Fibroblast of pulmonary artery (primary cell): ENCODE data around the gene KIAA2012.
A peak's percentile ranks its signal among the peaks of the same experiment; 100 is the strongest.
"Not testable (repeated sequence)": the region's sequence is repeated elsewhere in the genome, so short reads cannot be mapped to it uniquely, and the experiment has no call there.

Experiments
- DNase-seq: peaks from one replicate; pipeline ENCODE4 v3.0.0-alpha.2; 2010; ENCODE audit warnings: low read depth
- H3K4me3 ChIP-seq: replicated peaks from 2 replicates; pipeline ENCODE4 v1.5.1; 2011; ENCODE audit warnings: low read depth, mild to moderate bottlenecking, control low read depth, low read length, moderate library complexity
- TF ChIP-seq, protein P1 (sequence below): IDR thresholded peaks from 2 replicates; pipeline ENCODE4 v1.5.1; 2011; ENCODE audit warnings: mild to moderate bottlenecking, control low read depth, low read length, inconsistent platforms; ENCODE audit errors: missing control alignments

The KIAA2012 gene

DNA sequence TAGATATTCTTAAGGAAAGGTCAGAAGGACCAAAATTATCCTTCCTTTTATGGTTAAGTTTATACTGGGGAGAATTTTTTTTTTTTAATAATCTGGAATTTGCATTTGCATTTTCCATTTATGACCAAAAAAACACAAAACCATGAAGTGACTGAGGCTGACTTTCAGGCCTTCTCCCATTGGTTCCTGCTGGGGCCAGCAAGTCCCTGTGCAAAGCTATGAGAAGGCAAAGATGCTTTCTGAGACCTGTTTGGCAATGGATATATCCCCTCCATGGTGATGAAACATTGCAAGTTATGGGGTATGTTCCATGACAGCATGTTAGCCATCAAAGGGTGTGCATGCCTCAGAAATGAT is 60.8 kb downstream of the KIAA2012 start:
- no peak overlapping the region for H3K4me3 ChIP-seq
- TF ChIP-seq, protein P1, sequence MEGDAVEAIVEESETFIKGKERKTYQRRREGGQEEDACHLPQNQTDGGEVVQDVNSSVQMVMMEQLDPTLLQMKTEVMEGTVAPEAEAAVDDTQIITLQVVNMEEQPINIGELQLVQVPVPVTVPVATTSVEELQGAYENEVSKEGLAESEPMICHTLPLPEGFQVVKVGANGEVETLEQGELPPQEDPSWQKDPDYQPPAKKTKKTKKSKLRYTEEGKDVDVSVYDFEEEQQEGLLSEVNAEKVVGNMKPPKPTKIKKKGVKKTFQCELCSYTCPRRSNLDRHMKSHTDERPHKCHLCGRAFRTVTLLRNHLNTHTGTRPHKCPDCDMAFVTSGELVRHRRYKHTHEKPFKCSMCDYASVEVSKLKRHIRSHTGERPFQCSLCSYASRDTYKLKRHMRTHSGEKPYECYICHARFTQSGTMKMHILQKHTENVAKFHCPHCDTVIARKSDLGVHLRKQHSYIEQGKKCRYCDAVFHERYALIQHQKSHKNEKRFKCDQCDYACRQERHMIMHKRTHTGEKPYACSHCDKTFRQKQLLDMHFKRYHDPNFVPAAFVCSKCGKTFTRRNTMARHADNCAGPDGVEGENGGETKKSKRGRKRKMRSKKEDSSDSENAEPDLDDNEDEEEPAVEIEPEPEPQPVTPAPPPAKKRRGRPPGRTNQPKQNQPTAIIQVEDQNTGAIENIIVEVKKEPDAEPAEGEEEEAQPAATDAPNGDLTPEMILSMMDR: no peak
- no peak for DNase-seq

DNA sequence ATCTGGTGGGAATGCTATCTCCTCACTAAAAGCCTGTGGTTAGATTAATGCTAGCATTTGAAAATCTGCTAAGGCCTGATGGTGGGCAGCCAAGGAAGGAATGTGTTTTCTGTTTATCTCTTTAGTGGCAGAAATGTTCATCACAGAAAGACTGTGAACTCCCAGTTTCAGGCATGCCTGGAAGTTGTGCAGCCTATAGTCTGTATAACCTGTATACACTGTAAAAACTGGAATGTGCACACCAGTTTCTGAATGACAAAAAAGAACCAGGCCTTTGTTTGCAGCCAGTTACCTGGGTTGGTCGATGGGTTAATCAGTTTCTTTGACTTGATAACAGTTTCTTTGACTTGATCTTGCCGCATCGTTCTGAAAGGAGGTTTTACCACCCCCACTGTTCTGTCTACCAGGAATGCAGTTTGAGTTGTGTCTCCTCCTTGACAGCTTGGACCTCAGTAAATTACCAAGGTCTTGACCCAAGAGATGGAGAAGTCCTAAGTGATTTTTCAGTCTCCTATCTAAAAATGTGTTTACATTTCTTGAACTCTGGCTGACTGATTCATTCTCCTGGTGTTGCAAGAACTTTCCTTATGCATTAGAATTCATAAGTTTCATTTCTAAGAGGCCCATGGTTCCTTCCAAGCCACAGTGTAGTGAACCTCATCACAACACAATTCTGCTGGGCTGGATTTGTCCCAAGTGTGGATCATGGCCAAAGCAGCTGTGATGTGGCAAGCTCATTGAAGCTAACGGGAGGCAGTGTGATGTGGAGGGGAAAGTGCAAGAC is 62.2 kb downstream of the KIAA2012 start:
- peak; percentile 98 for DNase-seq
- H3K4me3 ChIP-seq: no peak overlapping the region
- TF ChIP-seq, protein P1: no peak

DNA sequence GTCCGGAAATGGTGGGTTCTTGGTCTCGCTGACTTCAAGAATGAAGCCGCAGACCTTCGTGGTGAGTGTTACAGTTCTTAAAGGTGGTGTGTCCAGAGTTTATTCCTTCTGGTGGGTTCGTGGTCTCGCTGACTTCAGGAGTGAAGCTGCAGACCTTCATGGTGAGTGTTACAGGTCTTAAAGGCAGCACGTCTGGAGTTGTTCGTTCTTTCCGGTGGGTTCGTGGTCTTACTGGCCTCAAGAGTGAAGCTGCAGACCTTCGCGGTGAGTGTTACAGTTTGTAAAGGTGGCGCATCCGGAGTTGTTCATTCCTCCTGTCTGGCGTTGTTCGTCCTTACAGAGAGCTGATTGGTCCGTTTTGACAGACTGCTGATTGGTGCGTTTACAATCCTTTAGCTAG is 63.0 kb downstream of the KIAA2012 start:
- DNase-seq, H3K4me3 ChIP-seq: not testable (repeated sequence)

- TF ChIP-seq, protein P1: no peak
- no peak for DNase-seq
- H3K4me3 ChIP-seq: no peak overlapping the region
These were observed 63.5 kb downstream of the KIAA2012 start for GRCh38 chr2:202136526-202136925.

DNA sequence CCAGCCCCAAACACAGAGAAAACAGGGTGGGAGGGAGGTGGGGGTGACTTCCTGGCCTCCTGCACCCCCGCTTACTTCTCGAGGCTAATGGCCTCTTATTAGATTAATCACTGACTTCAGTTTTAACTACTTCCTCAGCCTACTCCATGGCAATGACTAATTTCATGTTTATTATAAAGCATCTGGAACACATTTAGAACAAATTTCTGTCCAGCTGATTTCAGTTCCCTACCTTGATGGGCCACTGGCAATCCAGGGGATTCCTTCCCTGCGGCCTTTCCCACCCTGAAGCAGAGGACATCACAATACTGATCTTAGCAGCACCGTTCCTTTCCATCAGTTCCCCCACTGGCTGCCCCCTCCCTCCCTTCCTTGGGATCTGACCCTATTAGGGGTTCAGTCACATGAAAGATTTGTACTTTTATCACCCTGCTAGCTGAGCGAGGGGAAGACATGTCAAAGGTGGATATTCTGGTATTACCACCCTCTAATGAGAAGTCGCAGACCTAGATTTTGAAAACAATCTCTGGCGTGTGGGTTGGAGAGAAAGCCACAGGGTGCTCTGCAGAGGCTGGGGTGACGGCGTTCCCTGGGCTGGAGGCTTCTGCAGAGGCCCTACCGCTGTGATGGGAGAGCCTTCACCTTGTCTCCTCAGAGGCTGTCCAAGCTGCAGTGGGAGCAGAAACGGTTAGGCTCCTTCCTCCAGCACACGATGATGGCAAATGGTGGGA is 67.6 kb downstream of the KIAA2012 start:
- no peak overlapping the region for H3K4me3 ChIP-seq
- DNase-seq: no peak
- TF ChIP-seq, protein P1: no peak

DNA sequence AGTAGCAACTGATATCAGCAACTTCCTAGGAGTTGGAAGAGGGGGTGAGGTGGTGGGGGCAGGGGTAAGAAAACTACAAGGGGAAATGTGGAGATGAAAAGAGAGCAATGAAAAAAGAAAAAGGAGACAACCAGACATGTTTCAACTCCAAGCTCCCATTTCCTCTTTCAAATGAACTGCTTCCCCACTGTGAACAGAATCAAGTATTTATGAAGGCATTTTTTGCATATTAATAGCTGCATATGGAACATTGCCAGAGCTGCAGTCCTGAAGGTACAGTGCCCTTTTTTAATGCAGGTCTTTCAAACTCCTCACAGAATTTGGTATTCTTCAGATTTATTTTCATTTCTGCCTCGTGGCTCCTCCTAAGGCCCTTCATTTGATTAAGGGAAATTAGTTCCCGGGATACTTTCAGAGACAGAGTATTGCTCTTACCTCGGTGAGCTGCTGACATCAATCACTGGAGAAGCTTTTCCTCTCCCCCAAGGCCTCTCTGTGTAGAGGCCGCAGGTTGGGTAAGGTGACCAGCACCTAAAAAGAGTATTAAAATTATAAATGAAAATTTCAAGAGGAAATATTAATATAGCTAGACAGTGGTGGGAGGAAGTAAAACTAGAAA is 68.4 kb downstream of the KIAA2012 start:
- no peak for DNase-seq
- TF ChIP-seq, protein P1: no peak
- H3K4me3 ChIP-seq: no peak overlapping the region

GRCh38 chr2:202142540-202142939 is 69.5 kb downstream of the KIAA2012 start:
- no peak overlapping the region for H3K4me3 ChIP-seq
- TF ChIP-seq, protein P1: no peak
- DNase-seq: no peak
